NCI-H1417 (cell line): ENCODE measurements around the gene ECI1.

Experiments
- DNase-seq, 3 experiments: peaks; one replicate each; lab custom pipeline; 2025; lab: John Stamatoyannopoulos, UW

ECI1 gene, protein sequence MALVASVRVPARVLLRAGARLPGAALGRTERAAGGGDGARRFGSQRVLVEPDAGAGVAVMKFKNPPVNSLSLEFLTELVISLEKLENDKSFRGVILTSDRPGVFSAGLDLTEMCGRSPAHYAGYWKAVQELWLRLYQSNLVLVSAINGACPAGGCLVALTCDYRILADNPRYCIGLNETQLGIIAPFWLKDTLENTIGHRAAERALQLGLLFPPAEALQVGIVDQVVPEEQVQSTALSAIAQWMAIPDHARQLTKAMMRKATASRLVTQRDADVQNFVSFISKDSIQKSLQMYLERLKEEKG

DNA sequence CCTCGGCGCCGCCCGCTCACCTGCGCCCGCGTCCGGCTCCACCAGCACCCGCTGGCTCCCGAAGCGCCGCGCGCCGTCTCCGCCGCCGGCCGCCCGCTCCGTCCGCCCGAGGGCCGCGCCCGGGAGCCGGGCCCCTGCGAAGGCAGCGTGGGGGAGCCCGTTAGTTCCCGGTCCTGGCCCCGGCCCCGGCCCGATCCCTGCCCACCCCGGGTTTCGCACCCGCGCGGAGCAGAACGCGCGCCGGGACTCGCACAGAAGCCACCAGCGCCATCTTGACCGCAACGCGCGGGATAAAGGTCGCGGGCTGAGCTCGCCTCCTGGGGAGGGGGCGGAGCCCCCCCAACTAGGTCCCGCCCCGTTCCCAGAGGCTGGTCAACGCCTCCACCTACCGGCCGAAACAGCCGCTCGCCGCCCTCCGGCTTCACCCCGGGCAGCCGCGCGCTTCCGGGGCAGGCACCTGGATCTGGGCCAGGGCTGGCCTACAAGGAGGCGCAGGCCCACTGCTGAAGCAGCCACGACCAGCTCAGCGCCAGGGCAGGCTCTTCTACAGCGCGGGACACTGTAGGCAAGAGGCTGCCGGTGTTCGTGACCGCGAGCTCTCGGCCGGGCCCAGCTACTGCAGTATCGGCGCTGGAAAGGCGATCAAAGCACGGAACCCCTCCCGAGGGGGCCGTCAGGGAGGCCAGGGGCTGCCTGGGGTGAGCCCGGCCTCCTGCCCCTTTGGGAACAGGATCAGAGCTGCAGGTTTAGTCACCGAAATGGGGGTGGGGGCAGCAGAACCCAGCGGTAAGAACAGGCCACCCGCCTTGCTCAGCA, at the start of gene ECI1:
Gene ECI1, minus strand, starts transcription at position 292 of the 816 bp plus-strand sequence. Its CDS starts 21 bp downstream, at position 271.
- peak; percentile 92 to 98 (median 95) for DNase-seq

DNA sequence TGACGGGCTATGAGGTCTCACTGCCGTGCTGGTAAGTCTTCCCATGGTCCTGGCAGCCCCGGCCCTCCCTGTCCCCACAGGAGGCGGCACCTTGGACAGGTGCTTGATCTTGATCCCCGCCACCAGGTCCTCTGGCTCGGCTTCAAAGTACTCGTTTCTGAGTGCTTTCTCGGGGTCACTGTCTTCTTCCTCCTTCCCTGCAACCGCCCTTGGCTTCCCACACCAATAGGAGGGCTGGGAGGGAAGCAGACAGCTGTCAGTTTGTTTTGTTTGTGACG, 48.5 kb upstream of the ECI1 start:
- no peak for DNase-seq

DNA sequence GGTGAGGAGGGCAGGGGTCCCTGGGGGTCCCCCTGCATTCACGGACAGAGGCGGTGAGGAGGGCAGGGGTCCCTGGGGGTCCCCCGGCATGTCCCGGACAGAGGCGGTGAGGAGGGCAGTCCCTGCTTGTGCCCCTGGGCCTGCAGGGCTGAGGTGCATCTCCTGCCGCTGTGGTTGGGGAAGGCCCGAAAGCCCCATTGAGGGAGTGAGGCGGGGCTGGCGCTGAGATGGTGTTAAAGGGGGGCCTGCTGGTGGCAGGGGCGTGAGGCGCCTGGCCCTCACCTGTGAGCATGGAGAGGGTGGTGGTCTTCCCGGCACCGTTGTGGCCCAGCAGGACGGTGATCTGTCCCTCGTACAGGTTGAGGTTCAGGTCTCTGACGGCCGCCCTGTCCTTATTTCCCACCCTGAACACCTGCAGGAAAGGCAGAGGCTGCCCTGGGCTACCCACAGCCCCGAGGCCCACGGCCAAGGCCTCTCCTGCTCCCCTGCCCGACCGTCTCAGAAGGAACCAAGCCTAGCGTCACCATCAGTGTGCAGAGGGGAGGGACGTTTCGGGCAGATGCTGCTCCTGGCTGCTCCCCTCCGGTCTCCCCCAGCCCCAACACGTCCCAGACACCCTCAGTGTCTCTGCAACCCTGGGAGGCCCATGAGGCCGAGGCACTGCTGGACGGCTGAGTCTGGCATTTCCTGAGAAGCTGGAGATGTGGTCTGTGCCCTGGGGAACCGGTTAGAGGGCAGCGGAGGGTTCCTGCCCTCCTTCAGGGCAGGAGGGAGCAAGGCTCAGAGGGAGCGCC, 47.9 kb upstream of the ECI1 start:
- no peak for DNase-seq

DNA sequence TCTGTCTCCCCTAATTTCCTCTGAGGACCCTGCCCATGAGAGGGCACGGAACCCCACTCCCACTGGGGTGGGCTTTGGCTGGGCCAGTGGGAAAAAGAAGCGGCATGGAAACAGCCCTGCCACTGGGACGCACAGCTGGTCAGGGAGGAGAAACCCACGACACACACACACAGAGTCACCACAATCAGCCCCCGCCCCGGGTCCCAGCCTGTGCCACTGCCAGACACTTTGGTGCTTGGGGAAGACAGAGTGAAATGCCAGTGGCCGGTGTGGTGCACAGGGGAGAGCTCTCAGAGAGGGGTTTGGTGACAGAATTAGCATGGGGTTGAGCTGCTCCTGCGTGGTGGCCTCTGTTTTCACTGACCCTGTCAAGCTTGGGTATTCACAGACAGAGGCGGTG, 47.2 kb upstream of the ECI1 start:
- no peak for DNase-seq

DNA sequence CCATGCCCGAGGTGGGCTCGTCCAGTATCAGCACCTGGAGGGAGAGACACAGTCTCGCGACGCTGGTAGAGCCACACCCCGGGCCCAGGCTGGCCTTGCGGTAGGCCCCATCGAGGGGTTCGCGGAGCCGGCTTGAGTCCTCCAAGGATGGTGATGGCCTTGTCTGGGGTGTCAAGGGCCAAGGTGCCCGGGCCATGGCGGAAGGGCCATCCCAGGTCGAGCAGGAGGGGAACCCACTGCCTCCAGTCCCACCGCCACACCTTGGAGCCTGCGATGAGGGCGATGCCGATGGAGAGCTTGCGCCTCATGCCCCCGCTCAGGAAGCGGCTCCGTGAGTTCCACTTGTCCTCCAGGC, 46.1 kb upstream of the ECI1 start:
- no peak for DNase-seq

DNA sequence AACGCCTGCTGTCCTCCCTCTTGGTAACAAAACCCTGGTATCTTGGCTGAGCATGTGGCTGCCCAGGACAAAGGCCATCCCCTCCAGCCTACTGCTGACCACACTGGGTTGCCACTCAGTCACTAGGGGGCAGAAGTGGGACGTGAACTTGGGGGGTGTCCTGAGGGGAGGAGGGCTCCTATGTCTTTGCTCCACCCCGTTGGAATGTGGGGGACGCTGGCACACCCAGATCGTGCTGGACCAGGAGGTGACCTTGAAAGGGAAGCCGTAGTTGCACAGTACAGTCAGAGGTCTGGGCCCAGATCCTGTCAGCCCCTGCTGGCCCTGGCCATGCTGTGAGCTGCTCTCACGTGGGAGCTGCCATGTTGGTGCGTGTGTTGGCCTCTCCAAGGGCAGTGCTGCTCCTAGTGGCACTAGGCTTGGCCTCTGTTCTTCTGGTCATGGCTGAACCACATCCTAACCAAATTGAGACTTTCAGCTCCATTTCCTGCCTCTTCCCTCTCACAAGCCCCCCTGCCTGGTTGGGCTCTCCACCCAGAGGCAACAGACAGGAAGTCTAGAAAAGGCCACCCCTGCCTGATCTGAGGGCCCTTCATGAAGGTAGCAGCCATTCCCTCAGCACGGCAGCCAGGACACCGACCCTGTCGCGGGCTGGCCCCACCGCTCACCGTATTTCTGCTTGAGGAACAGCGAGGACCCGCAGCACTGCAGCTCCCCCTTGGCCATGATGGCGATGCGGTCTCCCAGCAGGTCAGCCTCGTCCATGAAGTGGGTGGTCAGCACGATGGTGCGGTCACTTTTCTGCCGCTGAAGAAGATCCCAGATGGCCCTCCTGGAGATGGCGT, 45.5 kb upstream of the ECI1 start:
- DNase-seq, result peak in 2 of 3 experiments; percentile 1 to 22

DNA sequence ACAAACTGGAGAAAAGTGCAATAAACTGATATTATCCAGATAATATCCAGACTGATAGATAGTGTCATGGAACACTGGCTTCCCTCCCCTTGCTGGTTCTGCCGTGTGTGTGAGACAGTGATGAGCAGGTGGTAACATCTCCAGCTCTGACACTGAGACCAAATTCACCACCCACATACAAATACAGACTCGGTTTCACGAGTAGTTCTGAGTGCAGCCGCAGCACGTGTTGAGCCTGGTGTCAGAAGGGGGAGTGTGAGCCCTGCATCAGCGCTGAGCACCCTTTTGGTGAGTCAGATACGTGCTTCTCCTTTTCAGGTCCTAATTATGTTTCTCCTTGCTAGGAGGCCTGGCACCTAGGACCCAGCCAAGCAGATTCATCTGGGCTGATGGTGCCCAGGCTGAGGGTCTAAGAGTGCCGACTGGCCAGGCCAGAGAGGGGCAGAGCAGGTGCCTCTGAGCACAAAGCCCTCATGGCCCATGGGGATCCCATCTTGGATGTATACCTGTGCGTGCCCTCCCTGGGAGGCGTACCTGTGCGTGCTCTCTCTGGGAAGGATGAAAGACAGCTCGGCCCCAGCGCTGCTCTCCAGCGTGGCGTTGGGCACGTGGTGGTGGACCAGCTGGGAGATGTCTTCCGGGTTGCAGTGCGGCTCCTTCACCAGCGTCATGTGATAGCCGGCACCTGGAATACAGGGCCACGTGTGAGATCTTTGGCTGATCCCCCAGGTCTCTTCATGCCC, 43.8 kb upstream of the ECI1 start:
- no peak for DNase-seq

DNA sequence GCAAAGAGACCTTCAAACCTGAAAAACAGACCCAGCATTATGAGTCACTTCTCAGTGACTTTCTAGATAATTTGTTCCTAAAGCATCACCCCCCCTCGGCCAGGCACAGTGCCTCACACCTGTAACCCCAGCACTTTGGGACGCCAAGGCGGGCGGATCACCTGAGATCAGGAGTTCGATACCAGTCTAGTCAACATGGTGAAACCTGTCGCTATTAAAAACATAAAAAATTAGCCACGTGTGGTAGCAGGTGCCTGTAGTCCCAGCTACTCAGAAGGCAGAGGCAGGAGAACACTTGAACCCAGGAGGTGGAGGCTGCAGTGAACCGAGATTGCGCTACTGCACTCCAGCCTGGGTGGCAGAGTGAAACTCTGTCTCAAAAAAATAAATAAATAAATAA, 40.8 kb upstream of the ECI1 start:
- DNase-seq, result no peak

DNA sequence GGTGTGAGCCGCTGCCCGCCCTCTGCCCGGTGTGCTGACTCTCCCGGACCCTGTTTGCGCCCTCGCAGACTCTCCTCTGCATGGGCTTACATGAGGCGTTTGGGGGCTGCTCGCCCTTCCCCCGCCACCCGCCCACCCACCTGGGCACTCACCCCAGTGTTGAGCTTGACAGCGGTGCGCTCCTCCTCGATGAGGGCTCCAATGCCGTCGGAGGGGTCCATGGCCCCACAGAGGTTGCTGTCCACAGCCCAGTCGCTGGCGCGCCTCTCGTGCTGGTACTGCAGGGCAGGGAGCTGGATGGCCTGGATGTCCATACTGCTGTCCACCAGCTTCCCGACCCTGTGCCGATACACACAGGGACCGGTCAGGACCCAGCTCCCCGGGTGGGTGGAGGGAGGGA, 37.9 kb upstream of the ECI1 start:
- no peak for DNase-seq

DNA sequence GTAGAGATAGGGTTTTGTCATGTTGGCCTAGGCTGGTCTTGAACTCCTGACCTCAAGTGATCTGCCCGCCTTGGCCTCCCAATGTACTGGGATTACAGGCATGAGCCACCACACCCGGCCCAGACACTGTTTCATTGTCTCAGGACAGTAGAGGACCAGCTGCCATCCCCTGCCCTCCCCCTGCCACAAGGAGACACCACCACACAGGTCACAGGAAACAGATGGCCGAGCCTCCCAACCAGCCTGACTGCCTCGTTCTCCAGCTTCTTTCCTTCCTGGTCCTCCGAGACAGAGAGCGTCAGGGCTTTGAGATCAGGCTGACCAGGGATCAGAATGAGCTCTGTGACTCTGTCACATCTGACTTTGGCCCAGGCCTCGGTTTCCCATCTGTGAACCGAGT, 37.3 kb upstream of the ECI1 start:
- no peak for DNase-seq

DNA sequence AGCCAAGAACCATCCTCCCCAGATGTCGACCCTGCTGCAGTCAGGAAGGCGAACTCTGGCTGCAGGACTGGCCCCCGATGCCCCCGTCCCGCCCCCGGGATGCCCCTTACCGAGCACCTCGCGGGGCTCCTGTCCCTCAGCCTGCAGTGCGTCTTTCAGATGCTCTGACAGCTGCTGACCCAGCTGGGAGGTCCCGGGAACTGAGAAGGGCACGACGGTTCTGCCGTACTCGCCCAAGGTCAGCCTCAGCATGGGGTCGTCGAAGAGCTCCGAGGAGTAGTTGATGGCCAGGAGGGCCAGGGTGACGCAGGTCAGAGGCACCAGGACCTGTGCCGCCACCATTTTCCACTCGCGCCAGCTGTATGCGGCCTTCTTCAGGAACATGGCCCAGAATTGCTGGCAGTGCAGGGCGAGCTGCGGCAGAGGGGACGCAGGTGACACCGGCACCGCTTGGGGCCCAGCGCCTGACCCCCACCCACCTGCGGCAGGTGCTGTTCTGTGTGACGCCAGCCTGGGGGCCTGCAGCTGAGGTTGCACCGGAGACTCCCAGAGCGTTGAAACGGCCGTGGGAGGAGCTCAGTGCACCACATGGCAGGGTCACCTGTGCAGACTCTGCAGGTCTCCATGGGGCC, 36.6 kb upstream of the ECI1 start:
- no peak for DNase-seq

DNA sequence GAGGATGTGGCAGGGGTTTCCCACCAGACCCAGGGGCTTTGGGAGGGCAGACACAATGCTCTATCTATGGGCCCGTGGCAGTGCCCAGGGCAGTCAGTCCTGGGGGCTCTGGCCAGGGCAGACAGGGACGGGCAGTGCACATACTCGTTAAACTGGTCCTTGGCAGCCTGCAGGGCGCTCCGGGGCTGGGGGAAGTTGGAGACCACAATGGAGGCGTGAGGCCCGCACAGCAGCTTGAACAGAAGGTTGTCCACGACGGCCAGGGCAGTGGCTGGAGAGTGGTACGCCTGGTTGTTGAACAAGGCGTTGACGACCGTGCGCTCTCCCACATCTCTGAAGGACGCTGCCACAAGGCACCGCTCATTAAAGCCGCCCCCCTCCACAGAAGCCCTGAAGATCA, 35.2 kb upstream of the ECI1 start:
- DNase-seq, result no peak

DNA sequence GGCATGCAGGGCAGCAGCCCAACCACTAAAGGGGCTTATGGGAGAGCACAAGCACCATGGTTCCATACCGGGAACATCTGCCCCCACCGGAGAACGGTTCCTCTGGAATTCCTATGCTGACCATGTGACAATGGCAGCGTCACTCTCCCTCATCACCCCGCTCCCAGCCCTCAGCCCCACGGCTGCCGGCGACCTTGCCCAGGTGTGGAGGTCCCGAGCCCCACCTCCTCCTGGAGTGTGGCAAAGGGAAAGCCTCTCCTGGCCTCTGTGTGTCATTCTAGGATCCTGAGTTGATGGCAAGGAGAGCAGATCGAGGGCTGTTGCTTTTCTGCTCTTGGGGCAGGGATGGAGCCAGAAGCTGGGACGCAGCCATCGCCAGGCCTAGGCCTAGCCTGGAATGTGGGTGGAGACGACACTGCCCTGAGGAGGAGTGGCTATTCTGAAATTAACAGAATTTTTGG, 34.4 kb upstream of the ECI1 start:
- no peak for DNase-seq

DNA sequence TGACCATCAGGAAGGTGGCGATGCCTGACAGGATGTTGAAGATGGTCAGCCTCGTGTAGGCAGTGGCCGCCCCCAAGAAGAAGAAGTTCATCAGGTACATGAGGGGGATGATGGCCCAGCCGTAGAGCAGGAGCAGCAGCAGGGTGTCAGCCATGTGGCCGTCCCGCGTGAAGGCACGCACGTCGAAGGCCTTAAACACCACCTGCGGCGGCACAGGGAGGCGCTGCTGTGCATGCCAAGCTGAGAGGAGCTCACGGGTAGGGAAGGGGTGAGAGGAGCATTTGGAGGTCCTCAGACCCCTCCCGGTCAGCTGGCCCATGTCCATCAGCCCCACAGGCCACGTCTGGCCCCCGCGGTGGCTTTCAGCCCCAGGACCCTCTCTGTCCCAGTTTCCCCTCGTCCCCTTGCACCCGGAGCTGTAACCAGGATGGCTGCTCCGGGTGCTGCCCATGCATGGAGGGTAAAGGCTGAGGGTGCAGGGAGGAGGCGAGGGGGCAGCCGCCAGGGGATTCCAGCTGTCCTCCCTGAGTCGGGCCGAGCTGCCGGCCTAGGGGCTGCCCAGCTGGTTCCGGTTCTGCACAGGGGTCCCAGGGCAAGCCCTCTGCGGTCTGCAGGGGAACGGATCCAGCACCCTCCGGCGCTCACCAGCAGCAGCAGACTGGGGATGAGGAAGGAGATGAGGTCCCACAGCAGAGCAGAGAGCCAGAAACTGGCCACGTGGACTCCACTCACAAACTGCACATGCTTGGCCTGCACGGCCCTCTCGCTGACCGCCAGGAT, 33.6 kb upstream of the ECI1 start:
- no peak for DNase-seq

DNA sequence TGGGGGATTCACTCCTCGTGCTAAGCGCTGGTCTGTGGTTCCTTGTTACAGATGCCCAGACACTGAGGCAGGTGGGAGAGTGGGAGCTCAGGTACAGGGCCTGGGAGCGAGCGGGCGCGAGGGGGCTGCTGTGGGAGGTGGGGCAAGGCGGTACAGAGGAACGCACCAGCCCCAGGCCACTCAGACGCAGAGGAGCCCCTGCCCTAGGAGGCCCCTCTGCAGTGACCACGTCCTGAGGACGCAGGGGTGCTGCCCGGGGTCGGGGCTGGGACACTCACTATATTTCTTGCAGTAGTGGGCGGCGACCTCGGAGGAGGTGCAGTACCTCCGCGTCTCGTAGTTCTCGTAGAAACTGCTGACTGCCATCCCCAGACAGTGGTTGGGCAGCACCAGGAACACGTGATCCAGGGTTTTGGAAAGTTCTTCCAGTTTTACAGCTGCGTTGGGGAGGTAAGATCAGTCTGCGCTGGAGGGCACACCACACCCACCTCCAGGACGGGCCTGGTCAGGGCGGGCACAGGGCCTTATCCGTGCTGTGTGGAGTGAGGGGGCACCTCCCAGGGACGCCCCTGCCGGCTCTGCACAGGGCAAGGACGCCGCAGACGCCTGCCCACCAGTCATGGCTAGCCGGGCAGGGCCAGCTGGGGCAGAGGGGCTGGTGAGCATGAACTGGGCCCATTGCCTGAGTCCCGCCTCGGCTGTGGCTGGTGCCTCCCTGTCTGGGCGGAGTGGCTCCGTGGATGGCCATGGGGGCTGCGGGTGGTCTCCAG, 32.8 kb upstream of the ECI1 start:
- DNase-seq, result no peak

DNA sequence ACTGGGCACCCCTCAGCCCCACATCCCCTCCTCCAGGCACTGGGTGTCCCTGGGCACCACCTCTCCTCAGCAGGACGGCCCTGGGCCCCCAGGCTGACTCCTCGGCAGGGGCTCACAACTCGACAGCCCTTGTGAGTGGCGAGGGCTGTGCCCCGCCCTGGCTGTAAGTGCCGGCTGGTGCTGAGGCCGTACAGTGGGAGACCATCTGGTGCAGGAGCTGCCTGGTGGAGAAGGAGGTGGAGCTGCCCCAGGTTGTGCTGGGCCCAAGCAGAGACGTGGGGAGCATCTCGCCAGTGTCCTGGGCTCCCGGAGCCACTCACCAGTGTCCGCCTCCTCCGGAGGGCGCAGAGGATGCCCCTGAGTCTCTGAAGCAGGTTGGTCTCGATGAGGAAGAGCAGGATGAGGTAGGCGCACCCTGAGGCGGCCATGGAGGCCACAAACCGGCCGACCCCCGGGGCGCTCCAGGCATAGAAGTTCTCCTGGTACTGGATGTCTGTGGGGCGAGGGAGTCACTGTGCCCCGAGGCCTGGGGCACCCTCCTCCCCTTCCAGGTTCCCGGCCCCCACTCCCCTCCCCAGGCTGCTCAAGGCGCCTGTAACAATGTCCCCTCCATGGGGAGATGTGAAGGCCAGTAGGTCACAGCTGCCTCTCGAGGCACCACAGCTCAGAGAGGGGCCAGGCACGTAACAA, 31.6 kb upstream of the ECI1 start:
- DNase-seq, result no peak

DNA sequence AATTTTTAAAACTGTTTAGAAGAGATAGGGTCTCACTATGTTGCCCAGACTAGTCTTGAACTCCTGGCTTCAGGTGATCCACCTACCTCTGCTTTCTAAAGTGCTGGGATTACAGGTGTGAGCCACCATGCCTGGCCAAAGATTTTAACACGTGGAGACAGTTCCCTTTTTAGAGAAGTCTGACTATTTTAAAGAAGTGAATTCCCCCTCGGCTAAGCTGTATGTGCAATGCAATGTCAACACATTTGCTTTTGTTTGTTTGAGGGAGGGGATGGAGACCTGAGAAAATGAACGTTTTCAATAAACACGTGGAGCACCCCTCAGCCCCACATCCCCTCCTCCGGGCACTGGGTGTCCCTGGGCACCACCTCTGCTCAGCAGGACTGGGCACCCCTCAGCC, 30.9 kb upstream of the ECI1 start:
- DNase-seq, result no peak

DNA sequence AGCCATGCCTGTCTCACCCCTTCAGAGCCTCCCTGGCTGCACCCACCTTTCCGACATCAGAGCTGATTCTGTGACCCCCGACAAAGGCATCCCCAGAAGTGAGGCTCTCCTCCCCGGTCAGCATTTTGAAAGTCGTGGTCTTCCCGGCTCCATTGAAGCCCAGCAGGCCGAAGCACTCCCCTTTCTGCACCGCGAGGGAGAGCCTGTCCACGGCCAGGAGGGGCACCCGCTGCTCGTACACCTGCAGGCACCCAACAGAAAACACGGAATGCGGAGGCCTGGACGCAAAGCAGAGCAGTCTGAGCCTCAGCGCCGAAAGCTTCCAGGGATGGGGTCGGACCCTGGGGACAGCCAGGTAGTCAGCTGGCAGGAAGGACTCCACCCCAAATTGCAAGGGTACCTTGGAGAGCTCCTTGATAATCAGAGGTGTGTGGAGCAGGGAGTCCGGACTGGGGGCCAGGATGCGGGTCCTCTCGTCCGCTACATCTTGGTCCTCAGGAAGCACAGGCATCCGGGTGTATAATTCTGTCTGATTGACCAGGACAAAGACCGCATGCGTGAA, 29.7 kb upstream of the ECI1 start:
- no peak for DNase-seq
